Measurements from ENCODE around the gene CDCP2. TPM values are rescaled to one million over a fixed set of nuclear protein-coding genes. Genes with fewer than 3 reads are reported as not detected.

Gene CDCP2
- total and polyA plus RNA-seq, 4 donors: 0.21 to 0.32 TPM; not detected in 2

DNA sequence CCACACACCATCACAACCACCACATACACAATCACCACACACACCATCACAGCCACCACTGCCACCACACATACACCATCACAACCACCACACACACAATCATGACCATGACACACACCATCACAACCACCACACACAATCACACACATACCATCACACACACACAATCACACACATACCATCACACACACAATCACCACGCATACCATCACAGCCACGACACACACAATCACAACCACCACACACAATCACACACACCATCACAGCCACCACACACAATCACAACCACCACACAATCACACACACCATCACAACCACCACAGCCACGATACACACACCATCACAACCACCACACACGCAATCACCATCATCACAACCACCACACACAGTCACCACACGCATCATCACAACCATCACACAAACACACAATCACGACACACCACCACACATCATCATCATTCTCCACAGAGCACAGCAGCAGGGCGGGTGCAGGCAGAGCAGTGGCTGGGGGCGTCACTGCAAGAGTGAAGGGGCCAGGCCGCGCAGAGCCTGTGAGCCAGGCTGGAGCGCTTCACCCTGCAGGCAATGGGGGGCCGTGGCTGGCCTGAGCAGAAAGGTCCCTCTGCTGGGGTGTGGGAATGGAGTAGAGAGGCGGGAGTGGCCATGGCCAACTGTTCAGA, 32.6 kb downstream of the CDCP2 start:
- Histone ChIP-seq H3K9me3 (ENCODE audit: control insufficient read depth, low read length) (no peaks in the 10 kb centered on the region), H3K27me3 (ENCODE audit: control insufficient read depth in 1 of 2, insufficient read depth in 2 of 2, low read length in 1 of 2) (no peaks in the 10 kb centered on the region), H3K36me3 (ENCODE audit: control insufficient read depth in 1 of 2, insufficient read depth in 2 of 2, low read length in 1 of 2) (no peaks in the 10 kb centered on the region), H3K4me1 (ENCODE audit: control insufficient read depth in 1 of 2, insufficient read depth in 2 of 2, low read length in 2 of 2) (no peaks in the 10 kb centered on the region), H3K4me3 (ENCODE audit: low read length in 2 of 2) (no peak overlapping the region), H3K27ac (ENCODE audit: low read depth in 1 of 2, low read length in 2 of 2) (no peak overlapping the region)
- intact Hi-C loops (cut with DNase I): loop anchor here (2.0 to 5.0 kb wide), 3 partner anchors 287 to 691 kb away; partner anchors contain the start of gene SSBP3 (in 2 of the 2)
- WGBS, 2 donors: 95 to 96% methylated on average over 13 of the region's 13 CpGs
- ATAC-seq (ENCODE audit: low FRiP score) (no peak), DNase-seq (no peak)

DNA sequence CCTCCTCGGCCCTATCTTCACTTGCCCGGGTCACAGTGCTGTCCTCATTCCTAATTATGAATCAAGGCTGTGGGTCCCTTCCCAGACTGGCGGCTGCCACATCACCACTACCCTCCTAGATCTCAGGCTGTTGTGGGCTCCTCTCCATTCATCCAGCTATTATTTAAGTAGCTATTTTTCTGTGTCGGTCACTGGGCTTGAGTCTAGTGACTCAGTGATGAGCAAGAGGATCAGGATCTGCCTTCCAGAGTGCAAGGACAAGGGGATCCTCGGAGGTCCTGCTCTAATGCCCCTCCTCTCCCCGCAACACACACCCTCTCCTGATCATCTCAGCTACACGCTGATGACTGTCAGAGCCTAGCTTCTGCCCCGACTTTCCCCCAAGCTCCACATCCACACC, 34.1 kb downstream of the CDCP2 start:
- DNase-seq: no peak
- Histone ChIP-seq H3K27ac (ENCODE audit: low read depth in 1 of 2, low read length in 2 of 2) (no peak overlapping the region), H3K9me3 (ENCODE audit: control insufficient read depth, low read length) (no peaks in the 10 kb centered on the region), H3K36me3 (ENCODE audit: control insufficient read depth in 1 of 2, insufficient read depth in 2 of 2, low read length in 1 of 2) (no peaks in the 10 kb centered on the region), H3K4me1 (ENCODE audit: control insufficient read depth in 1 of 2, insufficient read depth in 2 of 2, low read length in 2 of 2) (no peaks in the 10 kb centered on the region), H3K4me3 (ENCODE audit: low read length in 2 of 2) (no peak overlapping the region), H3K27me3 (ENCODE audit: control insufficient read depth in 1 of 2, insufficient read depth in 2 of 2, low read length in 1 of 2) (no peaks in the 10 kb centered on the region)
- no peak for ATAC-seq (ENCODE audit: low FRiP score)
- intact Hi-C loops (cut with DNase I): no loop called here
- WGBS, 2 donors: 78% methylated on average over 8 of the region's 8 CpGs

DNA sequence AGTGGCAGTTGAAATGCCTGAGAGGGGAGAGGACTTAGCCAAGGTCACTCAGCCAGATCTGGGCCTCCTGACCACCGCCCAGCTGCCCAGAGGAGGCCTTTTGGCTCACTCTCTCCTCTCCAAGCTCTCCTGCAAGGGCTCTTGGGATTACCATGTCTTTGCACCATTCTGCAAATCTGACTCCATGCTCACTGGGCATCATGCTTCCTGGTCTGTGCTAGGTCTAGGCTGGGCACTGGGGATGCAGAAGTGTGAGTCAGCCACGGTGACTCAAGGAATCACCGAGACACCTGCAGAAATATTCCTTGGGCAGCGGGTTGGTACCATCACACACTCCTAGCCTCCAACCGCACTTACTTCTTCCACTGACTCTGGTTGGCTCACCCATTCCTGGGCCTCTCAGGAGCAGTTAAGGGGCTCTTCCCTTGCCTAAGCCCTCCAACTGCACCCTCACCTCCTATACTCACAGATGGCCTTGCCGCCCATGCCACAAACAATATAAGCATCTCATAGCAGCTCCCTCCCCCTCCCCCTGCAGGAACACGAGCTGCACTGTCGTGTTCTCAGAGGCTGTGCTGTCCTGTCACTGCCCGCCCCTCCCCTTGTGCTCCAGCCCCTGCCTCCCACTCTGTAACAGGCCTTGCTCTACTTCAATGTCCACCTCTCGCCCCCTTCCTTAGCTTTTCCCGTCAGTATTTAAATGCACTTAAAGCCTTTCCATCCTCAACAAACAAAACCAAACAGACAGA, 34.8 kb downstream of the CDCP2 start:
- H3K9me3 ChIP-seq (ENCODE audit: control insufficient read depth, low read length): no peaks in the 10 kb centered on the region
- ATAC-seq (ENCODE audit: low FRiP score) (no peak), DNase-seq (no peak)
- intact Hi-C loops (cut with DNase I): no loop called here
- H3K27me3 ChIP-seq (ENCODE audit: control insufficient read depth in 1 of 2, insufficient read depth in 2 of 2, low read length in 1 of 2): no peaks in the 10 kb centered on the region
- WGBS, 2 donors: 89 to 91% methylated on average over 10 to 11 of the region's 11 CpGs
- no peaks in the 10 kb centered on the region for H3K4me1 ChIP-seq (ENCODE audit: control insufficient read depth in 1 of 2, insufficient read depth in 2 of 2, low read length in 2 of 2)
- H3K36me3 ChIP-seq (ENCODE audit: control insufficient read depth in 1 of 2, insufficient read depth in 2 of 2, low read length in 1 of 2): no peaks in the 10 kb centered on the region
- H3K27ac ChIP-seq (ENCODE audit: low read depth in 1 of 2, low read length in 2 of 2): no peak overlapping the region
- no peak overlapping the region for H3K4me3 ChIP-seq (ENCODE audit: low read length in 2 of 2)

DNA sequence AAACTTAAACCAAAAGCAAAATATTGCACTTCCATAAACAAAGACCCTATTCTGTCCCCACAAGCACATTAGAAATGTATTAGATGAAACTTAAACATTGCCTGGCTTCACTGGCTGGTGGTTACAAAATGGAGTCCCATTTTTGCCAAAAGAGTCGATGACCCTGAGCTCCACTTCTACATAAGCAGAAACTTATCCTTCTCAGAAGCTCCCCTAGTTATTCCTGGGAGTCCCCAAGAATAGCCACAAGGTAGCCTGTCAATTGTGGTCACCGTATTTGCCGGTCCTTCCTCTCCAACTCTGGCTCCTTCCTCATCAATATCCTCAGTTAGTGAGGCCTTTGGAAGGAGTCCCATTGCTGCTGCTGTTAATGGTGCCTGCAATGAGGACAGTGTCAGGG, 37.3 kb downstream of the CDCP2 start:
- intact Hi-C loops (cut with DNase I): no loop called here
- no peak for ATAC-seq (ENCODE audit: low FRiP score)
- no peaks in the 10 kb centered on the region for H3K4me1 ChIP-seq (ENCODE audit: control insufficient read depth in 1 of 2, insufficient read depth in 2 of 2, low read length in 2 of 2)
- no peaks in the 10 kb centered on the region for H3K27me3 ChIP-seq (ENCODE audit: control insufficient read depth in 1 of 2, insufficient read depth in 2 of 2, low read length in 1 of 2)
- 92 to 96% methylated on average over 3 of the region's 3 CpGs for WGBS, 2 donors
- H3K36me3 ChIP-seq (ENCODE audit: control insufficient read depth in 1 of 2, insufficient read depth in 2 of 2, low read length in 1 of 2): no peaks in the 10 kb centered on the region
- no peaks in the 10 kb centered on the region for H3K9me3 ChIP-seq (ENCODE audit: control insufficient read depth, low read length)
- H3K27ac ChIP-seq (ENCODE audit: low read depth in 1 of 2, low read length in 2 of 2): no peak overlapping the region
- H3K4me3 ChIP-seq (ENCODE audit: low read length in 2 of 2): no peak overlapping the region
- DNase-seq: no peak

DNA sequence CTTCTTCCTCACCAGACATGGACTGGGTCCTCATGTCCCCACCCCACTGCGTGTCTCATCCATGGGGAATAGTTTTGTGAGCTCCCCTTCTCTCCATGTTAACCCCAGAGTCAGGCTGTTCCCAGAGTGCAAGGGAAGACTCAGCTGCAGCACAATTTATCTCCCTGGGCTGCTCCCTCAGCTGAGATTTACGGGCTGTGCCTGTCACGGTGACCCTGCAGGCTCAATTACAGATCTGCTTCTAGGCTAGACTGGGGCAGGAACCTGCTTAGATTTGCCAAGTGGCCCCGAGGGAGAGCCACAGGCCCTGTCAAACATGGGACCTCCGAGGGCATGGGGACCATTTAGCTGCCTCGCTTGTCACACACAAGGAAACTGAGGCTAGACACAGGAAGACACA, 37.8 kb downstream of the CDCP2 start:
- DNase-seq: no peak
- H3K36me3 ChIP-seq (ENCODE audit: control insufficient read depth in 1 of 2, insufficient read depth in 2 of 2, low read length in 1 of 2): no peaks in the 10 kb centered on the region
- H3K27me3 ChIP-seq (ENCODE audit: control insufficient read depth in 1 of 2, insufficient read depth in 2 of 2, low read length in 1 of 2): no peaks in the 10 kb centered on the region
- no peak for ATAC-seq (ENCODE audit: low FRiP score)
- intact Hi-C loops (cut with DNase I): no loop called here
- no peaks in the 10 kb centered on the region for H3K4me1 ChIP-seq (ENCODE audit: control insufficient read depth in 1 of 2, insufficient read depth in 2 of 2, low read length in 2 of 2)
- H3K27ac ChIP-seq (ENCODE audit: low read depth in 1 of 2, low read length in 2 of 2): no peak overlapping the region
- WGBS, 2 donors: 85 to 86% methylated on average over 6 of the region's 6 CpGs
- no peaks in the 10 kb centered on the region for H3K9me3 ChIP-seq (ENCODE audit: control insufficient read depth, low read length)
- H3K4me3 ChIP-seq (ENCODE audit: low read length in 2 of 2): no peak overlapping the region

DNA sequence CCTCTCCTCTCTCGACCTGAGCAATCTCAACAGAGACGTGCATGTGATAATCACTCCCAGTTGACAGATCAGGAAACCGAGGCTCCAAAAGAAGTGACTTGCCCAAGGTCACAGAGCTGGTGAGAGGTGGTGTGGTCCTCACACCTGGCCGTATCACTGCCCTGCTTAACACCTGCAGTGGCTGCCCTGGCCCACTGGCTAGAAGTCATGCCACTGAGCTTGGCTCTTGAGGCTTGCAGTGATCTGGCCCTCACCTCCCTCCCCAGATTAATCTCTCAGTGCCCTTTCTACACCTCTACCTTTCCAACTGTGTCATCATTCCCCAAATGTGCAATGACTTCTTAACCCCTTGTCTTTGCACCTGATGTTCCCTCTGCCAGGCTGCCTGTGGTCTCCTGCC, 38.8 kb downstream of the CDCP2 start:
- Histone ChIP-seq H3K4me3 (ENCODE audit: low read length in 2 of 2) (no peak overlapping the region), H3K27ac (ENCODE audit: low read depth in 1 of 2, low read length in 2 of 2) (no peak overlapping the region), H3K36me3 (ENCODE audit: control insufficient read depth in 1 of 2, insufficient read depth in 2 of 2, low read length in 1 of 2) (no peaks in the 10 kb centered on the region), H3K9me3 (ENCODE audit: control insufficient read depth, low read length) (no peaks in the 10 kb centered on the region), H3K27me3 (ENCODE audit: control insufficient read depth in 1 of 2, insufficient read depth in 2 of 2, low read length in 1 of 2) (no peaks in the 10 kb centered on the region), H3K4me1 (ENCODE audit: control insufficient read depth in 1 of 2, insufficient read depth in 2 of 2, low read length in 2 of 2) (no peaks in the 10 kb centered on the region)
- no peak for DNase-seq
- 87 to 88% methylated on average over 4 of the region's 4 CpGs for WGBS, 2 donors
- no peak for ATAC-seq (ENCODE audit: low FRiP score)
- intact Hi-C loops (cut with DNase I): no loop called here

DNA sequence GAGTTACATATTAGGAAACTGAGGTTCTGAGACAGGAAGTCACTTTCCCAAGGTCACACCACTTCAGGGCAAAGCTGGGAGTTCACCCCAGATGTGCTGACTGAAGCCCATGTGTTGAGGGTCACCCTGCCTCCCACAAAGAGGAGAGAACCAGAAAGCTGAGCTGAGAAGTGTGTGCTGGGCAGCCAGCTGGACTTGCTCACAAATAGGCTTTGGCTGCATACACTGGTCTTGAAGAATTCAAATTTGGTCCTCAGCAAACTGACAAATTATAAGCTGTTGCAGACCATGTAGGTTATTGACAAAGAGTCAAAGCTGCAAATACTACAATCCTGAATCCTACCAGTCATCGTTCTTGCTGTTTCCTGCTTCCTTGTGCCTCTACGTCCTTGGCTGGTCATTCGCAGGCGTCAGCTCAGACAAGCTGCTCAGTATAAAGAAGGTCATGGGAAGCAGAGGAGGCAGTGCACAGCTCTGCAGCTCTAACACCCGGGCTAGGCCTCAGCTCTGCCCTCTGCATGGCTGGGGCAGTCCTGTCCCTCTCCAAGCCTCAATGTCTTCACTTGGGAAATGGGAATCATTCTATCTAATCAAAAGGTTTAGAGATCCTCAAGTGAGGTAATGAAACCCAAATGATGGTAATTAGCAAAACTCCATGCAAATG, 40.0 kb downstream of the CDCP2 start:
- Histone ChIP-seq H3K9me3 (ENCODE audit: control insufficient read depth, low read length) (no peaks in the 10 kb centered on the region), H3K36me3 (ENCODE audit: control insufficient read depth in 1 of 2, insufficient read depth in 2 of 2, low read length in 1 of 2) (no peaks in the 10 kb centered on the region), H3K4me1 (ENCODE audit: control insufficient read depth in 1 of 2, insufficient read depth in 2 of 2, low read length in 2 of 2) (no peaks in the 10 kb centered on the region), H3K4me3 (ENCODE audit: low read length in 2 of 2) (no peak overlapping the region), H3K27me3 (ENCODE audit: control insufficient read depth in 1 of 2, insufficient read depth in 2 of 2, low read length in 1 of 2) (no peaks in the 10 kb centered on the region), H3K27ac (ENCODE audit: low read depth in 1 of 2, low read length in 2 of 2) (no peak overlapping the region)
- intact Hi-C loops (cut with DNase I): no loop called here
- DNase-seq: no peak
- no peak for ATAC-seq (ENCODE audit: low FRiP score)
- WGBS, 2 donors: 80 to 86% methylated on average over 5 of the region's 5 CpGs

DNA sequence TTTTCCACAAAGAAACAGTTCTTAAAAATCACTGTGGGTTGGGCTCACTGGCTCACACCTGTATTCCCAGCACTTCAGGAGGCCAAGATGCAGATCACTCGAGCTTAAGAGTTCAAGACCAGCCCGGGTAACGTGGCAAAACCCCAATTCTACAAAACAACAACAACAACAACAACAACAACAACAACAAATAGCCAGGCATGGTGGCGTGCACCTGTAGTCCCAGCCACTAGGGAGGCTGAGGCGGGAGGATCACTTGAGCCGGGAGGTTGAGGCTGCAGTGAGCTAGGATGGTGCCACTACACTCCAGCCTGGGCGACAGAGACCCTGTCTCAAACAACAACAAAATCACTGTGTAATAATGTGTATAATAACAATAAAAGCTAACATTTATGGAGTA, 40.8 kb downstream of the CDCP2 start:
- no peaks in the 10 kb centered on the region for H3K27me3 ChIP-seq (ENCODE audit: control insufficient read depth in 1 of 2, insufficient read depth in 2 of 2, low read length in 1 of 2)
- H3K4me1 ChIP-seq (ENCODE audit: control insufficient read depth in 1 of 2, insufficient read depth in 2 of 2, low read length in 2 of 2): no peaks in the 10 kb centered on the region
- H3K27ac ChIP-seq (ENCODE audit: low read depth in 1 of 2, low read length in 2 of 2): no peak overlapping the region
- DNase-seq (no peak), ATAC-seq (ENCODE audit: low FRiP score) (no peak)
- H3K4me3 ChIP-seq (ENCODE audit: low read length in 2 of 2): no peak overlapping the region
- WGBS, 2 donors: 93 to 94% methylated on average over 7 of the region's 7 CpGs
- no peaks in the 10 kb centered on the region for H3K9me3 ChIP-seq (ENCODE audit: control insufficient read depth, low read length)
- intact Hi-C loops (cut with DNase I): no loop called here
- no peaks in the 10 kb centered on the region for H3K36me3 ChIP-seq (ENCODE audit: control insufficient read depth in 1 of 2, insufficient read depth in 2 of 2, low read length in 1 of 2)
